Uterus (tissue), 2 donors: ENCODE data around the gene NAA10.

Experiments
- POLR2A ChIP-seq, 2 donors: fragments of 450-650 bp; IDR thresholded peaks; one replicate each; pipeline ENCODE4 v1.6.1; 2016; ENCODE audit warnings: antibody characterized with exemption in 2 of 2, mild to moderate bottlenecking in 1 of 2, moderate library complexity in 1 of 2
- TF ChIP-seq, protein P1 (sequence below), 4 experiments: fragments of 200-600 bp in 2 of 4; fragments of 450-650 bp in 2 of 4; sonication (generic) in 2 of 4; IDR thresholded peaks; one replicate each; pipeline ENCODE4 v1.5.1; 2016 to 2019; ENCODE audit warnings: antibody characterized with exemption in 4 of 4, mild to moderate bottlenecking in 2 of 4, moderate library complexity in 1 of 4

DNA sequence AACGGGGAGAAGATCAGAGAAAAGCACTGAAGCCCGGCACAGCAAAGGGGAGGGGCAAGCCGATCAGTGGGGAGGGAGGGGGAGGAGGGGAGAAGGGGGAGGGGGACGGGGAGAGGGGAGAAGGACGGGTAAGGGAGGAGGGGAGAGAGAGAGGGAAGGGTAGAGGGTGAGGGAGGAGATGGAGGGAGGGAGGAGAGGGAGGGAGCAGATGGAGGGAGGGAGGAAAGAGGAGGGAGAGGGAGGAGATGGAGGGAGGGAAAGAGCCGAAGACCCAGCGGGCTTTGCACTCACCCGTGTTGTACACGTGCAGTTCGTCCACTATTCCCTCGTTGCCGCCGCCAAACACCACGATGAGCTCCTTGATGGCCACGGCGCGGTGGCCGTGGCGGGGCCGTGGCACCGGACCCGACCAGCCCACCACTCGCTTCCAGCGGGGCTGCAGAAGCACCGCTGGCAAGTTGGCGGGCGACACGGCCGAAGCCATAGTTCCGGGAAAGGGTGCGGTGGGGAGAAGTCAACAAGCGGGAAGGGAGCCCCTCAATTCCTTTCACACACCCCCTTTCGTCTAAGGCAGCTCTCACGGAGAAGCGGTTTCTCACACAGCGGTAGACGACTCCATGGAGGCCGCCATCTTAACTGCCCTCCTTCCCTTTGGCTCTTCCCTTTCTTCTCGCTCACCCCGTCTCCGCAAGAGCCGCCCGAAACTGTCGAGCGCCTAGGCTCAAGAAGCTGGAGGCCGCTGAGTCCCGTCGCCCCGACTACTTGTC lies 35.7 kb upstream of the NAA10 start:
- TF ChIP-seq, protein P1, sequence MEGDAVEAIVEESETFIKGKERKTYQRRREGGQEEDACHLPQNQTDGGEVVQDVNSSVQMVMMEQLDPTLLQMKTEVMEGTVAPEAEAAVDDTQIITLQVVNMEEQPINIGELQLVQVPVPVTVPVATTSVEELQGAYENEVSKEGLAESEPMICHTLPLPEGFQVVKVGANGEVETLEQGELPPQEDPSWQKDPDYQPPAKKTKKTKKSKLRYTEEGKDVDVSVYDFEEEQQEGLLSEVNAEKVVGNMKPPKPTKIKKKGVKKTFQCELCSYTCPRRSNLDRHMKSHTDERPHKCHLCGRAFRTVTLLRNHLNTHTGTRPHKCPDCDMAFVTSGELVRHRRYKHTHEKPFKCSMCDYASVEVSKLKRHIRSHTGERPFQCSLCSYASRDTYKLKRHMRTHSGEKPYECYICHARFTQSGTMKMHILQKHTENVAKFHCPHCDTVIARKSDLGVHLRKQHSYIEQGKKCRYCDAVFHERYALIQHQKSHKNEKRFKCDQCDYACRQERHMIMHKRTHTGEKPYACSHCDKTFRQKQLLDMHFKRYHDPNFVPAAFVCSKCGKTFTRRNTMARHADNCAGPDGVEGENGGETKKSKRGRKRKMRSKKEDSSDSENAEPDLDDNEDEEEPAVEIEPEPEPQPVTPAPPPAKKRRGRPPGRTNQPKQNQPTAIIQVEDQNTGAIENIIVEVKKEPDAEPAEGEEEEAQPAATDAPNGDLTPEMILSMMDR (IDR thresholded peaks at IDR 0.05): no peak
- TF ChIP-seq POLR2A (IDR thresholded peaks at IDR 0.05): no peak
